Mucosa of descending colon (tissue), 3 donors: ENCODE measurements around the gene LAMC1. TPM values are rescaled to one million over a fixed set of nuclear protein-coding genes. Genes with fewer than 3 reads are reported as not detected.
A peak's percentile ranks its signal among the peaks of the same experiment; 100 is the strongest.

Source experiments
- ATAC-seq: fragments of 200-7000 bp; cut with Tn5 transposase; one replicate; pipeline ENCODE4 v1.9.1; 2020; ENCODE audit warnings: mild to moderate bottlenecking, moderate library complexity
- DNase-seq, 3 donors: peaks; one replicate each; pipeline ENCODE4 v3.0.0-alpha.2; 2020
- H3K36me3 ChIP-seq: fragments of 200-600 bp; one replicate; pipeline ENCODE4 v1.8.0; 2021; ENCODE audit warnings: low read depth, mild to moderate bottlenecking
- H3K4me1 ChIP-seq: fragments of 200-600 bp; one replicate; pipeline ENCODE4 v1.8.0; 2021; ENCODE audit warnings: low read depth, mild to moderate bottlenecking
- H3K4me3 ChIP-seq: fragments of 200-600 bp; one replicate; pipeline ENCODE4 v1.8.0; 2021; ENCODE audit warnings: mild to moderate bottlenecking
- H3K9me3 ChIP-seq: fragments of 200-600 bp; one replicate; pipeline ENCODE4 v1.8.0; 2021; ENCODE audit warnings: mild to moderate bottlenecking
- intact Hi-C, 2 donors: fragments of 100-400 bp; cut with DNase I in 1 of 2; cut with micrococcal nuclease in 1 of 2; formaldehyde crosslinking; loops; one replicate each; pipeline versions ENCODE4 v1.11.0 to v1.11.1; 2022; cut with DNase I, micrococcal nuclease
- total RNA-seq, 3 donors: library from RNA; stranded (reverse); fragmentation: NEBNext Ultra II Directional in 2 of 3; extraction: Animal tissue kit (Norgen Biotek cat#: 25700) in 2 of 3; gene quantifications; one replicate each; pipeline versions ENCODE4 v1.2.1 to v1.2.4, GENCODE V29; 2021 to 2023
- TF ChIP-seq, protein P1 (sequence below): fragments of 200-600 bp; IDR thresholded peaks from one replicate; pipeline ENCODE4 v1.8.0; 2022; ENCODE audit warnings: antibody characterized with exemption, mild to moderate bottlenecking
- donor health status: DM: no; HTN: no; CAD: no; lungs with moderate emphysema.
- donor health status: DM: no; HTN: no; CAD: no.
- donor health status: DM: no; HTN: yes; CAD: no.

The LAMC1 gene
- total RNA-seq, 3 donors from 2014 or later: 22.5 to 137 (median 46.7) TPM

DNA sequence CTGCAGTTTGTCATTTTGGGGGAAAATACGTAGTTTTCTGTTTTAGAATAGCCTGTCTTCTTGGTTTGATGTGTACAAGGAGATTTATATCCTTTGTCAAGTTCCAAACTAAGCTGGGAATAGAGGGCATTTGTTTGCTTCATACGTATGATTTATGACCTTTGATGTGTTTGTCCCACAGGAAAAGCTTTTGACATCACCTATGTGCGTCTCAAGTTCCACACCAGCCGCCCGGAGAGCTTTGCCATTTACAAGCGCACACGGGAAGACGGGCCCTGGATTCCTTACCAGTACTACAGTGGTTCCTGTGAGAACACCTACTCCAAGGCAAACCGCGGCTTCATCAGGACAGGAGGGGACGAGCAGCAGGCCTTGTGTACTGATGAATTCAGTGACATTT lies 79.9 kb downstream of the LAMC1 start:
- Histone ChIP-seq H3K9me3 (no peaks in the 10 kb centered on the region), H3K36me3 (no peaks in the 10 kb centered on the region), H3K4me1 (peaks cover 6% of the 10 kb centered on the region), H3K4me3 (no peak overlapping the region)
- TF ChIP-seq, protein P1, sequence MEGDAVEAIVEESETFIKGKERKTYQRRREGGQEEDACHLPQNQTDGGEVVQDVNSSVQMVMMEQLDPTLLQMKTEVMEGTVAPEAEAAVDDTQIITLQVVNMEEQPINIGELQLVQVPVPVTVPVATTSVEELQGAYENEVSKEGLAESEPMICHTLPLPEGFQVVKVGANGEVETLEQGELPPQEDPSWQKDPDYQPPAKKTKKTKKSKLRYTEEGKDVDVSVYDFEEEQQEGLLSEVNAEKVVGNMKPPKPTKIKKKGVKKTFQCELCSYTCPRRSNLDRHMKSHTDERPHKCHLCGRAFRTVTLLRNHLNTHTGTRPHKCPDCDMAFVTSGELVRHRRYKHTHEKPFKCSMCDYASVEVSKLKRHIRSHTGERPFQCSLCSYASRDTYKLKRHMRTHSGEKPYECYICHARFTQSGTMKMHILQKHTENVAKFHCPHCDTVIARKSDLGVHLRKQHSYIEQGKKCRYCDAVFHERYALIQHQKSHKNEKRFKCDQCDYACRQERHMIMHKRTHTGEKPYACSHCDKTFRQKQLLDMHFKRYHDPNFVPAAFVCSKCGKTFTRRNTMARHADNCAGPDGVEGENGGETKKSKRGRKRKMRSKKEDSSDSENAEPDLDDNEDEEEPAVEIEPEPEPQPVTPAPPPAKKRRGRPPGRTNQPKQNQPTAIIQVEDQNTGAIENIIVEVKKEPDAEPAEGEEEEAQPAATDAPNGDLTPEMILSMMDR: no peak
- ATAC-seq (no peak), DNase-seq (no peak)
- intact Hi-C loops: no loop called here

DNA sequence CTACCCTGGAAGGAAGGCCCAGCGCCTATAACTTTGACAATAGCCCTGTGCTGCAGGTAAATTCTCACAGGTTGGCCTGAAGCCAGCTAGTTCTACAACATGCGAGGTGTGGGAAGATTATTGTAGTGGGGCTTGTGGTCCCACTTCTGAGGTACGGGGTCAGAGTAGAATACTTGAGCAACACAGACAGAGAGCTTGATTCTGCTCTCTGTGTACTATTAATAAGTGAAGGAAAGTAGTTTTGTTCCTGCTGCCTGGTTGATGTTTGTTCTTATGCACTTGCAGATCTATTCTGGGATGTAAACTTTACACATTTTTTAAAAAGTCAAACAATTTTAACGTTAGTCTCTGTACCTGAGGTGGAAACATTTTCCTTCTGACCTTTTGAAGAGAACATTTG lies 80.4 kb downstream of the LAMC1 start:
- DNase-seq: no peak
- Histone ChIP-seq H3K4me1 (peaks cover 3% of the 10 kb centered on the region), H3K4me3 (no peak overlapping the region), H3K36me3 (no peaks in the 10 kb centered on the region), H3K9me3 (no peaks in the 10 kb centered on the region)
- ATAC-seq: no peak
- TF ChIP-seq, protein P1: no peak
- intact Hi-C loops: no loop called here

DNA sequence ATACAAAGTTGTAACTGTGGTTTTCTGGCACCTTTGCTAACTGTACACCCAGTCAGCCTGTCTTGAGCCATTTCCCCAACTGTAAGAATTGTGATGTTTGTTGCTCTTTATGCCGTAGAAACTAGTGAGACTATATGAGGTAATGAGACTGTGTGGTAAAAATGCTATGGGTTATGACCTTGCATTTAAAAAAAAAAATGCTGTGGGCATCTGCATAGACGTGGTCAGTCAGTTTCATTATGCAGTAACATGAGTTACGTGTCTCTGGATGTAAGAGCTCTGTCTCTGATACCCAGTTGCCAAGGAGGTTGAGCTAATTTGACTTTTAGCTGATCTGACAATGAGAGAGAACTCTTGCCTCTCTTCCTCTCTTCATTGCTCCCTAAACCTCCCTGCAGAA lies 82.2 kb downstream of the LAMC1 start:
- ATAC-seq (no peak), DNase-seq (no peak)
- TF ChIP-seq, protein P1: no peak
- Histone ChIP-seq H3K36me3 (no peaks in the 10 kb centered on the region), H3K4me1 (no peaks in the 10 kb centered on the region), H3K4me3 (no peak overlapping the region), H3K9me3 (no peaks in the 10 kb centered on the region)
- intact Hi-C loops: no loop called here

DNA sequence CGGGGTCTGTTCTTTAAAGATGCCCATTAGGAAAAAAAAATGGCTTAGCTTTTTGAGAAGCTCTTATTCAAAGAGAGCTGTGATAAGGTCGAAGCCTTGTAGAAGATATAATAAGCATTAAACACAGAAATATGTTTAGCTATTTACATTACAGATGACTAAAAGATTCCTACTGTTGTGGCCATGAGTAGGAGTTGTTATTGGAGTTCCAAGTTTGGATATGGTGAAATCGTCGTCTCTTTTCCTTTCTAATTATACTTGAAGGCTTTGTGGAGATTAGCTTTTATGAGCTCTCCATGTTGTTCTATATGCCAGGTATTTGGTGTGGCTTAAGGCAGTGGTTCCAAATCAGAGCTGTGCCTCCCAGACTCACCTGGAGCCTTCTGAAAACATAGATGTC lies 82.9 kb downstream of the LAMC1 start:
- Histone ChIP-seq H3K4me3 (no peak overlapping the region), H3K9me3 (no peaks in the 10 kb centered on the region), H3K36me3 (no peaks in the 10 kb centered on the region), H3K4me1 (no peaks in the 10 kb centered on the region)
- DNase-seq: no peak
- no peak for ATAC-seq
- intact Hi-C loops: no loop called here
- TF ChIP-seq, protein P1: no peak

DNA sequence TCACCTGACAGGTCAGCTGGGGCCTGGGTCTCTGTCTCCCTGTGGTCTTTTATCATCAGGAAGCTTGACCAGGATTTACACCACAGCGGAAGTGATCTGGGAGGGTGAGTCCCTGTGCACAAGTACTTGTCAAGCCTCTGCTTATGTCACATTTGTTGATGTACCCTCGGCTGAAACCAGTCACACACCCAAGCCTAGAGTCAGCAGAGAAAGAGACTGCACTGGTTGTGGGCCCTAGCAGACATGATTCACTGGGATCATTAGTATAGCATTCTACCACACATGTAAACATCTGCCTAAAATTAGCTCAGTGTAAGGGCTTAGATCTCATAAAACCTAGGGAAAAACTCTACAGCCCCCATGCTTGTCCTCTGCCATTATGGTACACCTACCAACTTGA lies 83.5 kb downstream of the LAMC1 start:
- H3K4me3 ChIP-seq: no peak overlapping the region
- H3K9me3 ChIP-seq: no peaks in the 10 kb centered on the region
- no peaks in the 10 kb centered on the region for H3K4me1 ChIP-seq
- ATAC-seq (peak; percentile 20), DNase-seq (no peak)
- intact Hi-C loops: no loop called here
- no peaks in the 10 kb centered on the region for H3K36me3 ChIP-seq
- TF ChIP-seq, protein P1: no peak

DNA sequence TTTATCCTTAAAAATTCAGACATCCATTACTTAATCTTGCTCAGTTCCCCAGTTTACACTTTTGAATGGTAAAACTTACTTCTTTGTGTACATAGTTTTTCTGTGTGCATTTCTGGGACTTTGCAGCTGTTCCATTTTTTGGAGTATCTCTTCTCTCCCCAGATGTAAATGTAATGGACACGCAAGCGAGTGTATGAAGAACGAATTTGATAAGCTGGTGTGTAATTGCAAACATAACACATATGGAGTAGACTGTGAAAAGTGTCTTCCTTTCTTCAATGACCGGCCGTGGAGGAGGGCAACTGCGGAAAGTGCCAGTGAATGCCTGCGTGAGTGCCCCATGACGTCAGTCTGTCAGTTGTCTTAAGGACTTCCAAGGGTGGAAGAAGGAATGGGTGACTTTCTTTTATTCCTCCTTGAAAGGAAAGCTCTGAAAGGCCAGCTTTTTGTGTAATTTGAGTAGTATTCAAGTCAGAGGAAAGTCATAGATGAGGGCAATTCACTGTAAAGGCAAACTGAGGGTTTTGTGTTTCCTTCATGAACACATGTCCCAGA lies 87.2 kb downstream of the LAMC1 start:
- intact Hi-C loops: no loop called here
- ATAC-seq (no peak), DNase-seq (no peak)
- H3K9me3 ChIP-seq: no peaks in the 10 kb centered on the region
- H3K4me3 ChIP-seq: no peak overlapping the region
- H3K4me1 ChIP-seq: no peaks in the 10 kb centered on the region
- TF ChIP-seq, protein P1: no peak
- no peaks in the 10 kb centered on the region for H3K36me3 ChIP-seq
